ENCODE data around the gene CHCHD6. TPM values are rescaled to one million over a fixed set of nuclear protein-coding genes. Genes with fewer than 3 reads are reported as not detected.

Gene CHCHD6
- polyA plus RNA-seq, 4 donors, result 16.9 to 24.7 (median 22.0) TPM

- no peak for DNase-seq (ENCODE audit: low read depth in 4 of 4, low spot score in 2 of 4)
These were observed 7.3 kb upstream of the CHCHD6 start for GRCh38 chr3:126696701-126697267.

- DNase-seq (ENCODE audit: low read depth in 4 of 4, low spot score in 2 of 4), result no peak
These were observed 5.0 kb upstream of the CHCHD6 start for GRCh38 chr3:126699011-126699410.

GRCh38 chr3:126704494-126705214 is 614 bp downstream of the CHCHD6 start:
- DNase-seq (ENCODE audit: low read depth in 4 of 4, low spot score in 2 of 4), result no peak

GRCh38 chr3:126706631-126707030 is 2.6 kb downstream of the CHCHD6 start:
- DNase-seq (ENCODE audit: low read depth in 4 of 4, low spot score in 2 of 4), result no peak

GRCh38 chr3:126711121-126711760 is 7.2 kb downstream of the CHCHD6 start:
- DNase-seq (ENCODE audit: low read depth in 4 of 4, low spot score in 2 of 4), result no peak

- DNase-seq (ENCODE audit: low read depth in 4 of 4, low spot score in 2 of 4), result no peak
These were observed 9.2 kb downstream of the CHCHD6 start for GRCh38 chr3:126713199-126713598.

- no peak for DNase-seq (ENCODE audit: low read depth in 4 of 4, low spot score in 2 of 4)
These were observed 10.3 kb downstream of the CHCHD6 start for GRCh38 chr3:126714276-126714900.

GRCh38 chr3:126714921-126715320 is 10.9 kb downstream of the CHCHD6 start:
- no peak for DNase-seq (ENCODE audit: low read depth in 4 of 4, low spot score in 2 of 4)

- no peak for DNase-seq (ENCODE audit: low read depth in 4 of 4, low spot score in 2 of 4)
These were observed 11.4 kb downstream of the CHCHD6 start for GRCh38 chr3:126715432-126715831.

- DNase-seq (ENCODE audit: low read depth in 4 of 4, low spot score in 2 of 4), result no peak
These were observed 12.0 kb downstream of the CHCHD6 start for GRCh38 chr3:126716057-126716456.

GRCh38 chr3:126718561-126719445 is 14.8 kb downstream of the CHCHD6 start:
- no peak for DNase-seq (ENCODE audit: low read depth in 4 of 4, low spot score in 2 of 4)

- DNase-seq (ENCODE audit: low read depth in 4 of 4, low spot score in 2 of 4), result no peak
These were observed 16.6 kb downstream of the CHCHD6 start for GRCh38 chr3:126720596-126720995.

- no peak for DNase-seq (ENCODE audit: low read depth in 4 of 4, low spot score in 2 of 4)
These were observed 17.2 kb downstream of the CHCHD6 start for GRCh38 chr3:126721246-126721645.

- no peak for DNase-seq (ENCODE audit: low read depth in 4 of 4, low spot score in 2 of 4)
These were observed 19.2 kb downstream of the CHCHD6 start for GRCh38 chr3:126723237-126723636.

GRCh38 chr3:126723801-126724200 is 19.8 kb downstream of the CHCHD6 start:
- no peak for DNase-seq (ENCODE audit: low read depth in 4 of 4, low spot score in 2 of 4)

- DNase-seq (ENCODE audit: low read depth in 4 of 4, low spot score in 2 of 4), result no peak
These were observed 24.6 kb downstream of the CHCHD6 start for GRCh38 chr3:126728680-126729079.

- DNase-seq (ENCODE audit: low read depth in 4 of 4, low spot score in 2 of 4), result no peak
These were observed 26.3 kb downstream of the CHCHD6 start for GRCh38 chr3:126730376-126730775.

- no peak for DNase-seq (ENCODE audit: low read depth in 4 of 4, low spot score in 2 of 4)
These were observed 27.0 kb downstream of the CHCHD6 start for GRCh38 chr3:126731044-126731443.

GRCh38 chr3:126732281-126733060 is 28.4 kb downstream of the CHCHD6 start:
- no peak for DNase-seq (ENCODE audit: low read depth in 4 of 4, low spot score in 2 of 4)

GRCh38 chr3:126733061-126733430 is 29.0 kb downstream of the CHCHD6 start:
- DNase-seq (ENCODE audit: low read depth in 4 of 4, low spot score in 2 of 4), result no peak

Data from left renal cortex interstitium (tissue), 4 donors.